C4-2B (cell line): ENCODE results near the gene TAF1D.

ENCODE experiments used
- CTCF ChIP-seq: fragments of 450-650 bp; conservative IDR thresholded peaks from 2 replicates; pipeline ENCODE4 v1.5.1; 2017; ENCODE audit warnings: mild to moderate bottlenecking
- ZFX ChIP-seq: fragments of 450-650 bp; IDR thresholded peaks from 2 replicates; pipeline ENCODE4 v1.6.1; 2017

- TF ChIP-seq CTCF = no peak
- TF ChIP-seq ZFX = no peak
Measured at GRCh38 chr11:93724089-93724488, 17.2 kb downstream of the TAF1D start.
